Endothelial cell of umbilical vein (primary cell): ENCODE measurements around the gene GALNT13.

Source experiments
- CTCF ChIP-seq, 2 donors: IDR thresholded peaks; 1 replicate in 1 of 2; 2 replicates in 1 of 2; pipeline ENCODE4 v1.5.1; 2011; ENCODE audit warnings: low read length in 2 of 2, mild to moderate bottlenecking in 2 of 2, moderate library complexity in 2 of 2, control low read depth in 1 of 2, inconsistent platforms in 1 of 2, low read depth in 1 of 2; ENCODE audit not compliant: insufficient read depth in 1 of 2; ENCODE audit errors: extremely low read depth in 1 of 2
- EZH2 ChIP-seq: IDR thresholded peaks from 2 replicates; pipeline ENCODE4 v1.6.1; 2012; ENCODE audit warnings: borderline replicate concordance, low read depth, mild to moderate bottlenecking, moderate library complexity, low read length, inconsistent platforms; ENCODE audit not compliant: severe bottlenecking
- GATA2 ChIP-seq: IDR thresholded peaks from 2 replicates; pipeline ENCODE4 v1.7.0; 2011; ENCODE audit warnings: low read depth, mild to moderate bottlenecking, moderate library complexity, mixed read lengths, low read length; ENCODE audit not compliant: insufficient read length, insufficient read depth
- JUN ChIP-seq: IDR thresholded peaks from 2 replicates; pipeline ENCODE4 v1.6.1; 2011; ENCODE audit warnings: borderline replicate concordance, low read depth; ENCODE audit not compliant: insufficient read length, insufficient read depth
- POLR2A ChIP-seq: IDR thresholded peaks from 2 replicates; pipeline ENCODE4 v1.6.1; 2012; ENCODE audit warnings: low read depth, mild to moderate bottlenecking, control low read depth, low read length
- POLR2AphosphoS5 ChIP-seq: IDR thresholded peaks from 2 replicates; pipeline ENCODE4 v1.6.1; 2012; ENCODE audit warnings: low read depth, mild to moderate bottlenecking, control low read depth, low read length, moderate library complexity; ENCODE audit not compliant: insufficient read depth

- TF ChIP-seq EZH2 (no peak), CTCF (IDR thresholded peaks at IDR 0.05; ENCODE audit: extremely low read depth in 1 of 2, insufficient read depth in 1 of 2, low read depth in 1 of 2, low read length in 2 of 2) (no peak), GATA2 (no peak), POLR2AphosphoS5 (no peak), POLR2A (no peak), JUN (no peak)
Measured at GRCh38 chr2:154198866-154199265, 327.1 kb downstream of the GALNT13 start.
